Osteoblast (primary cell): Measurements from ENCODE around the gene TTC23L. TPM values are rescaled to one million over a fixed set of nuclear protein-coding genes. Genes with fewer than 3 reads are reported as not detected.

Source experiments
- DNase-seq: peaks from one replicate; pipeline ENCODE4 v3.0.0; 2011; ENCODE audit warnings: low spot score, mixed read lengths; ENCODE audit not compliant: insufficient read length; ENCODE audit errors: missing footprints
- H2AFZ ChIP-seq: 2 replicates; pipeline ENCODE4 v1.6.0; 2011; ENCODE audit warnings: mild to moderate bottlenecking, low read length
- H3K27ac ChIP-seq: 2 replicates; pipeline ENCODE4 v1.5.1; 2011; ENCODE audit warnings: mild to moderate bottlenecking, low read depth, low read length, moderate library complexity
- H3K27me3 ChIP-seq: 2 replicates; pipeline ENCODE4 v1.6.0; 2012; ENCODE audit warnings: mild to moderate bottlenecking, control low read depth, inconsistent platforms, low read length, moderate library complexity; ENCODE audit not compliant: insufficient read depth
- H3K36me3 ChIP-seq: 2 replicates; pipeline ENCODE4 v1.5.1; 2011; ENCODE audit warnings: mild to moderate bottlenecking, low read length, control low read depth, moderate library complexity; ENCODE audit not compliant: insufficient read depth
- H3K4me1 ChIP-seq: 2 replicates; pipeline ENCODE4 v1.5.1; 2011; ENCODE audit warnings: mild to moderate bottlenecking, low read length, control low read depth, moderate library complexity; ENCODE audit not compliant: insufficient read depth
- H3K4me2 ChIP-seq: 2 replicates; pipeline ENCODE4 v1.6.0; 2011; ENCODE audit warnings: mild to moderate bottlenecking, low read length; ENCODE audit not compliant: insufficient read depth
- H3K4me3 ChIP-seq: fragments of 200-600 bp; sonication (generic); 3 replicates; pipeline ENCODE4 v1.5.1; 2012; ENCODE audit warnings: mild to moderate bottlenecking, low read length, inconsistent platforms; ENCODE audit not compliant: insufficient read depth
- H3K79me2 ChIP-seq: 2 replicates; pipeline ENCODE4 v1.6.0; 2012; ENCODE audit warnings: mild to moderate bottlenecking, low read length, control low read depth, inconsistent platforms; ENCODE audit not compliant: insufficient read depth
- H3K9me3 ChIP-seq: 2 replicates; pipeline ENCODE4 v1.5.1; 2011; ENCODE audit warnings: low read depth, low read length, control low read depth
- H4K20me1 ChIP-seq: 2 replicates; pipeline ENCODE4 v1.6.0; 2012; ENCODE audit warnings: mild to moderate bottlenecking, low read length, control low read depth; ENCODE audit not compliant: insufficient read depth
- CTCF ChIP-seq: IDR thresholded peaks from 2 replicates; pipeline ENCODE4 v1.5.1; 2011; ENCODE audit warnings: mild to moderate bottlenecking, low read depth, low read length, moderate library complexity; ENCODE audit errors: extremely low read depth
- total RNA-seq: library from RNA; depleted of rRNA; stranded (reverse); fragments of >200 nt; gene quantifications from 2 replicates; pipeline ENCODE4 v1.2.3, GENCODE V29; 2012

TTC23L gene
- total RNA-seq, 1 donor: not detected

GRCh38 chr5:34944460-34945047 lies 105.6 kb downstream of the TTC23L start:
- Histone ChIP-seq H3K4me1 (no peaks in the 10 kb centered on the region), H3K36me3 (peaks cover 43% of the 10 kb centered on the region), H3K27me3 (no peaks in the 10 kb centered on the region), H4K20me1 (no peaks in the 10 kb centered on the region), H3K79me2 (no peaks in the 10 kb centered on the region), H3K4me2 (no peak overlapping the region), H3K9me3 (no peaks in the 10 kb centered on the region), H3K27ac (no peak overlapping the region), H3K4me3 (no peak overlapping the region), H2AFZ (no peak overlapping the region)
- DNase-seq: no peak
- no peak for TF ChIP-seq CTCF

Other genes with a start within 250 kb of the TTC23L start
- gene RAI14, start 182.8 kb upstream of the TTC23L start, total RNA-seq: 138 and 149 TPM in 2 replicates
- gene RAD1, start 76.3 kb downstream of the TTC23L start, total RNA-seq: 54.6 and 58.3 TPM in 2 replicates
- 54.2 and 59.7 TPM in 2 replicates for gene BRIX1, start 76.5 kb downstream of the TTC23L start, total RNA-seq
- 31.5 and 32.2 TPM in 2 replicates for gene DNAJC21, start 90.4 kb downstream of the TTC23L start, total RNA-seq
- gene AGXT2, start 208.8 kb downstream of the TTC23L start, total RNA-seq: not detected in 2 replicates